ENCODE data around the gene TIAM1.

DNA sequence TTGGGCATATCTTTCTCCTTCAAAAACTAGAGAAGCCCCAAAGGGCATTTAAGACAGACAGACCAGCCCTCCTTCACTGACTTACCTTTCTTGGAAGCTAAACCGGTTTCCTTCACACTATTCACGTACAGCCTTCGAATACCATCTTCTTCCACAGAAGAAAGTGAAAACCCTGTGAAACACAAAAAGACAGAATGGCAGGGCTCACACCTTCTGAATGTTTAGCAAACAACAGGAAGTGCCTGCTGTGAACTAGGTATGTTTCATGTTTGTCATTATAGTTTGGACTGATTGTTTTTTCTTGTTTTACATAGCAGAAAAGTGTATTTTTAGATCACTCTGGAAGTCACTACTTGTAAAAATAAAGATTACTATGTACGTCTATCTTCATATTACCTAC is 157.1 kb downstream of the TIAM1 start:
- TF ChIP-seq, protein P1, sequence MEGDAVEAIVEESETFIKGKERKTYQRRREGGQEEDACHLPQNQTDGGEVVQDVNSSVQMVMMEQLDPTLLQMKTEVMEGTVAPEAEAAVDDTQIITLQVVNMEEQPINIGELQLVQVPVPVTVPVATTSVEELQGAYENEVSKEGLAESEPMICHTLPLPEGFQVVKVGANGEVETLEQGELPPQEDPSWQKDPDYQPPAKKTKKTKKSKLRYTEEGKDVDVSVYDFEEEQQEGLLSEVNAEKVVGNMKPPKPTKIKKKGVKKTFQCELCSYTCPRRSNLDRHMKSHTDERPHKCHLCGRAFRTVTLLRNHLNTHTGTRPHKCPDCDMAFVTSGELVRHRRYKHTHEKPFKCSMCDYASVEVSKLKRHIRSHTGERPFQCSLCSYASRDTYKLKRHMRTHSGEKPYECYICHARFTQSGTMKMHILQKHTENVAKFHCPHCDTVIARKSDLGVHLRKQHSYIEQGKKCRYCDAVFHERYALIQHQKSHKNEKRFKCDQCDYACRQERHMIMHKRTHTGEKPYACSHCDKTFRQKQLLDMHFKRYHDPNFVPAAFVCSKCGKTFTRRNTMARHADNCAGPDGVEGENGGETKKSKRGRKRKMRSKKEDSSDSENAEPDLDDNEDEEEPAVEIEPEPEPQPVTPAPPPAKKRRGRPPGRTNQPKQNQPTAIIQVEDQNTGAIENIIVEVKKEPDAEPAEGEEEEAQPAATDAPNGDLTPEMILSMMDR (IDR thresholded peaks at IDR 0.05), result no peak
- TF ChIP-seq, protein P2, sequence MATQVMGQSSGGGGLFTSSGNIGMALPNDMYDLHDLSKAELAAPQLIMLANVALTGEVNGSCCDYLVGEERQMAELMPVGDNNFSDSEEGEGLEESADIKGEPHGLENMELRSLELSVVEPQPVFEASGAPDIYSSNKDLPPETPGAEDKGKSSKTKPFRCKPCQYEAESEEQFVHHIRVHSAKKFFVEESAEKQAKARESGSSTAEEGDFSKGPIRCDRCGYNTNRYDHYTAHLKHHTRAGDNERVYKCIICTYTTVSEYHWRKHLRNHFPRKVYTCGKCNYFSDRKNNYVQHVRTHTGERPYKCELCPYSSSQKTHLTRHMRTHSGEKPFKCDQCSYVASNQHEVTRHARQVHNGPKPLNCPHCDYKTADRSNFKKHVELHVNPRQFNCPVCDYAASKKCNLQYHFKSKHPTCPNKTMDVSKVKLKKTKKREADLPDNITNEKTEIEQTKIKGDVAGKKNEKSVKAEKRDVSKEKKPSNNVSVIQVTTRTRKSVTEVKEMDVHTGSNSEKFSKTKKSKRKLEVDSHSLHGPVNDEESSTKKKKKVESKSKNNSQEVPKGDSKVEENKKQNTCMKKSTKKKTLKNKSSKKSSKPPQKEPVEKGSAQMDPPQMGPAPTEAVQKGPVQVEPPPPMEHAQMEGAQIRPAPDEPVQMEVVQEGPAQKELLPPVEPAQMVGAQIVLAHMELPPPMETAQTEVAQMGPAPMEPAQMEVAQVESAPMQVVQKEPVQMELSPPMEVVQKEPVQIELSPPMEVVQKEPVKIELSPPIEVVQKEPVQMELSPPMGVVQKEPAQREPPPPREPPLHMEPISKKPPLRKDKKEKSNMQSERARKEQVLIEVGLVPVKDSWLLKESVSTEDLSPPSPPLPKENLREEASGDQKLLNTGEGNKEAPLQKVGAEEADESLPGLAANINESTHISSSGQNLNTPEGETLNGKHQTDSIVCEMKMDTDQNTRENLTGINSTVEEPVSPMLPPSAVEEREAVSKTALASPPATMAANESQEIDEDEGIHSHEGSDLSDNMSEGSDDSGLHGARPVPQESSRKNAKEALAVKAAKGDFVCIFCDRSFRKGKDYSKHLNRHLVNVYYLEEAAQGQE (IDR thresholded peaks at IDR 0.05; ENCODE audit: insufficient read depth in 1 of 2, low read depth in 2 of 2, low read length in 1 of 2), result no peak
- no peak for TF ChIP-seq POLR2AphosphoS5 (IDR thresholded peaks at IDR 0.05; ENCODE audit: low read depth, low read length)
